Activated CD4-positive, alpha-beta T cell treated with anti-CD3 and anti-CD28 coated beads for 36 hours (primary cell): ENCODE measurements around the gene PLCH2. TPM values are rescaled to one million over a fixed set of nuclear protein-coding genes. Genes with fewer than 3 reads are reported as not detected.
"Not testable (repeated sequence)": the region's sequence is repeated elsewhere in the genome, so short reads cannot be mapped to it uniquely, and the experiment has no call there.

Source experiments
- ATAC-seq: fragments of 200-7000 bp; cut with Tn5 transposase; one replicate; pipeline ENCODE4 v1.10.0; 2021; ENCODE audit warnings: mild to moderate bottlenecking, moderate library complexity
- CTCF ChIA-PET: fragments of 350-600 bp; sonication (Branson Sonifier 250); formaldehyde crosslinking; loops from one replicate; lab custom pipeline; 2021; ENCODE audit warnings: antibody characterized with exemption; lab: Charles Lee
- POLR2A ChIA-PET: fragments of 350-600 bp; sonication (Branson Sonifier 250); formaldehyde crosslinking; loops from one replicate; lab custom pipeline; 2021; ENCODE audit warnings: antibody characterized with exemption, inconsistent platforms; lab: Charles Lee
- DNase-seq: peaks from one replicate; pipeline ENCODE4 v3.0.0-alpha.2; 2020
- H3K27ac Mint-ChIP-seq: one replicate; pipeline ENCODE4 v1.8.0; 2021; ENCODE audit warnings: mixed read lengths
- H3K27me3 Mint-ChIP-seq: one replicate; pipeline ENCODE4 v1.8.0; 2021; ENCODE audit warnings: mixed read lengths
- H3K36me3 Mint-ChIP-seq: one replicate; pipeline ENCODE4 v1.8.0; 2021; ENCODE audit warnings: low read depth, mixed read lengths
- H3K4me1 Mint-ChIP-seq: one replicate; pipeline ENCODE4 v1.8.0; 2021; ENCODE audit warnings: mixed read lengths
- H3K4me3 Mint-ChIP-seq: one replicate; pipeline ENCODE4 v1.8.0; 2021; ENCODE audit warnings: mild to moderate bottlenecking, moderate library complexity, mixed read lengths
- H3K9me3 Mint-ChIP-seq: one replicate; pipeline ENCODE4 v1.8.0; 2021; ENCODE audit warnings: low read depth, mixed read lengths
- intact Hi-C, 2 experiments: fragments of 100-400 bp; cut with DNase I in 1 of 2; cut with micrococcal nuclease in 1 of 2; formaldehyde crosslinking; loops; one replicate each; pipeline versions ENCODE4 v1.14.2 to v1.15.1; 2022 to 2024; cut with DNase I, micrococcal nuclease
- total RNA-seq, 2 experiments: library from RNA; stranded (reverse); gene quantifications; one replicate each; pipeline ENCODE4 v1.2.3, GENCODE V29; 2021

The PLCH2 gene
- total RNA-seq, 2 experiments from 2014 or later, result 5.1 to 6.3 TPM

DNA sequence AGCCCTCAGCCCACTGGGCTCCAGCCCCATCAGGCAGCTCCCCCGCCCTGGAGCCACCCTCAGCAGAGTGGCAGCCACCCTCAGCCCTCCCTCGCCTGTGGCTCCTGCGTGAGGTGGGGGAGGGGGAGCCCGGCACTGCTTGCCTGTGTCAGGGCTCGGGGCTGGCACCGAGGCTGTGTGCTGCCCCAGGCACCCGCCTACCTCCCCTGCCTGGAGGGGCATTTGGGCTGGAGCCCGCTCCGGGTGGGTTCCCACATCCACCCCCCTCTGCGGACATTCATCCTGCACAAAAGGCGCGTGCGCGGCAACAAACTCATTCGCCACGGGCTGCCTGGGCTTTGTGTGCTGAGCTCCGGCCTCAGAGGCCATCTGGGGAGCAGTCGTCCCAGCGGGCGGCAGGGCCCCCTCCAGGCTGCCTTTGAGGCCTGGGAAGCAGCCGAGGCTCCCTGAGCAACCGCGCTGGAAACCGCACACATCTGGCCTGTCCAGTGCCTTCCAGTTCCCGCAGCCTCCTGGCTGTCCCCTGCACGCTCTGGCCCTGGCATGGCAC is 67.5 kb downstream of the PLCH2 start:
- POLR2A ChIA-PET, result interaction anchor here (0.7 to 1.1 kb wide), 2 partner anchors 17 to 312 kb away, joined by 3 read pairs; partner anchors contain the start of gene PANK4
- peaks cover 6% of the 10 kb centered on the region for H3K4me1 Mint-ChIP-seq

DNA sequence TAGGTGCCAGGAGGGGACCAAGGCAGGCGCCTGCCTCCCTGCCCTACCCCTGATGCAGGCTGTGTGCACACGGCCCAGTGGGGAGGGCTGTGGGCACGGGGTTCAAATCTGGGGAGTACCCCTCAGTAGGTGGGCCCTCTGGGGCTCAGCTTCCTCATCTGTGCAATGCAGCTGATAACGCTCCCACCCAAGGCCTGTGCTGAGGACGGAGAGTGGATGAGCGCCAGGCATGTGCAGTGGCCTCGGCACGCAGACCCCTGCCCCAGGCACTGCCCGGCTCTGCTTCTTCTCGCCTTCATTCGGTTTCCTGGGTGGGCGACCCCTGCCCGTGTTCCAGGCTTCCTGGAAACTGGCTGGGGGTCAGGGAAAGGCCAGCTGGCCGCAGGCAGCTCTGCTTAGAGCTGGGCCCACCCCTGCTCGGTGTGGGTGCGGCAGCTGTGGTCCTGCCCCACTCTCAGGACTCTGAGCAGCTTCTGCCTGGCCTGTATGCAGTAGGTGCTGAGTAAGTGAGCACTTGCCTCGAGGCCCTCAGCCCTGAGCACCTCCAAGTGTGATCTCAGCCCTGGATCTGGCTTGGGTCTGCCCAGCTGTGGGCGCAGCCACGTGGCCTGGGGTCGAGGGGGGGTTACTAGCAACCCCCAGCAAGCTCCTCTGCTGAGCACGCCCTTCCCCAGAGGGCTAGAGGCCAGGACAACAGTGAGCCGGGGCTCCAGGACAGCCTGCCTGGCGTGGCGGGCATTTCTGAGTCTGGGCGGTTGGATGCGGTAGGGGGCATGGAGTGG is 68.2 kb downstream of the PLCH2 start:
- no peak overlapping the region for H3K27ac Mint-ChIP-seq
- H3K4me1 Mint-ChIP-seq, result peaks cover 11% of the 10 kb centered on the region
- POLR2A ChIA-PET, result interaction anchor here (0.6 to 1.1 kb wide), 3 partner anchors 12 to 313 kb away, joined by 3 read pairs; partner anchors contain the start of genes PANK4 and TNFRSF14
- no peaks in the 10 kb centered on the region for H3K36me3 Mint-ChIP-seq
- no peak overlapping the region for H3K4me3 Mint-ChIP-seq
- no peak for DNase-seq
- intact Hi-C loops, result no loop called here
- CTCF ChIA-PET, result interaction anchor here (1.2 kb wide), 1 partner anchor 18 kb away, joined by 4 read pairs; the partner anchor contains the start of gene PANK4
- H3K9me3 Mint-ChIP-seq, result no peaks in the 10 kb centered on the region
- no peak for ATAC-seq
- no peaks in the 10 kb centered on the region for H3K27me3 Mint-ChIP-seq

More for the DNA sequence above, 67.5 kb downstream of the PLCH2 start:
- Mint-ChIP-seq H3K4me3 (no peak overlapping the region), H3K36me3 (no peaks in the 10 kb centered on the region), H3K27ac (no peak overlapping the region), H3K27me3 (no peaks in the 10 kb centered on the region), H3K9me3 (no peaks in the 10 kb centered on the region)
- no peak for ATAC-seq
- CTCF ChIA-PET, result interaction anchor here (1.2 kb wide), 1 partner anchor 17 kb away, joined by 4 read pairs; the partner anchor contains the start of gene PANK4
- intact Hi-C loops, result no loop called here
- DNase-seq, result peak; percentile 69

DNA sequence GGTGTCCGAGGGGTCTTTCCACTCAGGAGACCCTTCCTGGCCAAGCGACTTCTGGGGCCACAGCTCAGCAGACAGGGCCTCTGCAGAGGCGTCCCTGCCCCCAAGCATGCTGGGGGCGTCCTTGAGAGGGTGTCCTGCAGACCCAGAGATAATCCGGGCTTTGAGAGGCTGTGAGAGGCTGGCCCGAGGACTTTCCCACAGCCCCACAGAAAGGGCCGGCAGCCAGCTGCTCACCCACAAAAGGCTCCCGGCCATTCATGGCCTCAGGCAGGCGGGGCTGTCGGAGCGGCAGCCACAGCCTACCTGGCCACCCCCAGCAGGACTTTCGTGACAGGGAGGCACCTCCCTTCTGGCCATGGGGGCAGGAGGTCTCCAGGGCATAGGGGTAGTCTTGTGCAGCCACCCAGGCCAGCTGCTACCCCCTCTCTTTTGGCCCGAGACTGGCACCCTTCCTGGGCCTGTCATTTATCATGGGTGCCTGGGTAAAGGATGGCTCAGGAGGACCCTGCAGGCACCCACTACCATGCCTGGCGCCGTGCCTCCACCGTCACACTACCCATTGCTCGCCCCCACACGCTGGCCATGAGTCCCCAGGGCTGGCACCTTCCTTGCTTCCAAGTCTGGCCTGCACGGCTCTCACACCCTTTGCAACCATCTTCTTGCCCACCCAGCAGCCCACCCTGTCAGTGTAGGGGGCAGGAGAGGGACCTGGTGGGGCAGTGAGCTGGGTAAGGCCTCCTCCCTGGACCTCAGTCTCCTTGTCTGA is 69.0 kb downstream of the PLCH2 start:
- Mint-ChIP-seq H3K4me3 (no peak overlapping the region), H3K27me3 (no peaks in the 10 kb centered on the region), H3K36me3 (no peaks in the 10 kb centered on the region), H3K4me1 (peaks cover 16% of the 10 kb centered on the region), H3K27ac (no peak overlapping the region), H3K9me3 (no peaks in the 10 kb centered on the region)
- ChIA-PET CTCF (interaction anchor here (0.6 to 1.2 kb wide), 4 partner anchors 11 to 407 kb away, joined by 3 to 4 read pairs (median 4); partner anchors contain the start of genes PANK4 and TNFRSF14), POLR2A (interaction anchor here (0.6 to 1.1 kb wide), 2 partner anchors 11 to 132 kb away, joined by 3 read pairs; partner anchors contain the start of genes PEX10 and TNFRSF14)
- intact Hi-C loops, result loop anchor here in 1 of 2 experiments (5.0 kb wide), 1 partner anchor 243 kb away; no protein-coding TSS in a partner anchor
- no peak for DNase-seq
- ATAC-seq, result no peak

DNA sequence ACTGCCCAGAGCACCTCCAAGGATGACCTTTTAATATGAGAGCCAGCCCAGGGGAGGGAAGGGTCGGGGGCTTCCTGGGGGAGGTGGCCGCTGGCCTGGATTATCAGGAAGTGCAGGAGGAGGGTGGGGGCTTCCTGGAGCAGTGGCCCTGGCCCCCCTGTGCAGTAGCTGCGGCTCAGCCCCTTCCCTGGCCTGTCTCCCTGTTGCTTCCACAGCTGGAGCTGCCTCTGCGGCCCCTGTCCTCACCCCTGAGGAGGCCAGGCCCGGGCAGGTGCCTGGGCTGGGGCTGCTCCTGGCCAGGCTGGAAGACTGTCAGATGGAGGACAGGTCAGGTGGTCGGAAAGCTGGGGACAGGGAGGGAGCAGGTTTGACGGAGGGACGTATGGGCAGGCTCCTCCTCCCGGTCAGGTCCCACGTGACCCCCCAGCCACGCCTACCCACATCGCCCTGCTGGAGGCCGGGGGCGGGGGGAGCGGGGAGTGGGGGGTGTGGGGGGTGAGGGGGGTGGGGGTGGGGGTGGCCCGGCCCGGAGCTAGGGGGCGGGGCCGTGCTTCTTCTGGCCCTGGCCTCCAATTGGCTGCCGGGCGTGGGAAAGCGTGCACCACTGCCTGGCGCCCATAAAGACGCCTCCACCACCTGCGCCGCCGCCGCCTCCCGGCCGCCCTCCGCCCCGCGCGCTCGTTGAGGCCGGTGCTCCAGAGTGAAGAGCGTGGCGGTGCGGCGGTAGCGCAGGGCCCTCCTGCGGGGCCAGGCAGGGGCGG is 69.8 kb downstream of the PLCH2 start:
- Mint-ChIP-seq H3K9me3 (no peaks in the 10 kb centered on the region), H3K27me3 (no peaks in the 10 kb centered on the region), H3K4me3 (peak overlapping the region; percentile 78), H3K36me3 (no peaks in the 10 kb centered on the region), H3K27ac (no peak overlapping the region), H3K4me1 (peaks cover 16% of the 10 kb centered on the region)
- ChIA-PET POLR2A (interaction anchor here (1.1 kb wide), 1 partner anchor 133 kb away, joined by 3 read pairs; the partner anchor contains the start of gene PEX10), CTCF (interaction anchor here (0.6 to 2.2 kb wide), 6 partner anchors 10 to 407 kb away, joined by 3 to 6 read pairs (median 4); partner anchors contain the start of genes PANK4, PRXL2B and TNFRSF14)
- ATAC-seq, result peak; percentile 34
- peak; percentile 94 for DNase-seq
- intact Hi-C loops, result loop anchor here in 1 of 2 experiments (1.0 to 5.0 kb wide), 2 partner anchors 244 to 341 kb away; no protein-coding TSS in a partner anchor

DNA sequence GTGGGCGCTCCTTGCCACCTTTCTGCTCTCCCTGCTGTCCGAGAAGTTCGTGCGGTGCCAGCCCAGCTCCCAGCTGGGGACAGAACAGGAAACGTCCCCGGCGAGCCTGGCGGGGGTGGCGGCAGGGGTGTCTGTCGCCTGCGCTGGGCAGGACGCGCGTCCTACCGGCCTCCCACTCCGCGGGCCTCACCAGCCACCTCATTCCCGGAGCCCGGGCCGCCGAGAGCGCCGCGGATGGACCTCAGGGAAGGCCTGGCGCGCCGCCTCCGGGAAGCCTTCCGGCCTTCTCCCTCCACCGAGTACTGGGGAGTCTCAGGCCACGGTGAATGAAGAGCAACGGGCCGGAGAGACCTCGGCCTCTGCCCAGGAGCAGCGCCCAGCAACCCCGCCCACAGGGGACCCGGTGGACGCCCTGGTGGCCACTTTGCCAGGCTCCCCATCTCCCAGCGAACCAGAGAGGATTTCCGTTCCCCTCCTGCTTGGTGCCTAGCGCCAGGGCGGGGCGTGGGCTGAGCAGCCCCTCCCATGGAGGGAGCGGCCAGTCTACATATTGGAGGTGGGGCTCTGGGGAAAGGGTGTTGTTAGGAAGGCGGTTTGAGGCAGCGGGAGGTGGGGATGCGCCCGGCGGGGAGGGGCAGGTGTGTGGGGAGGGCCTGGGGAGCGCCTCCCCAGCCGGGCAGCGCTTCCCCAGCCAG is 70.6 kb downstream of the PLCH2 start:
- peak overlapping the region; percentile 96 for H3K27ac Mint-ChIP-seq
- intact Hi-C loops, result loop anchor here (1.0 to 5.0 kb wide), 5 partner anchors 10 to 413 kb away; partner anchors contain the start of gene TNFRSF14 (in 1 of the 2)

DNA sequence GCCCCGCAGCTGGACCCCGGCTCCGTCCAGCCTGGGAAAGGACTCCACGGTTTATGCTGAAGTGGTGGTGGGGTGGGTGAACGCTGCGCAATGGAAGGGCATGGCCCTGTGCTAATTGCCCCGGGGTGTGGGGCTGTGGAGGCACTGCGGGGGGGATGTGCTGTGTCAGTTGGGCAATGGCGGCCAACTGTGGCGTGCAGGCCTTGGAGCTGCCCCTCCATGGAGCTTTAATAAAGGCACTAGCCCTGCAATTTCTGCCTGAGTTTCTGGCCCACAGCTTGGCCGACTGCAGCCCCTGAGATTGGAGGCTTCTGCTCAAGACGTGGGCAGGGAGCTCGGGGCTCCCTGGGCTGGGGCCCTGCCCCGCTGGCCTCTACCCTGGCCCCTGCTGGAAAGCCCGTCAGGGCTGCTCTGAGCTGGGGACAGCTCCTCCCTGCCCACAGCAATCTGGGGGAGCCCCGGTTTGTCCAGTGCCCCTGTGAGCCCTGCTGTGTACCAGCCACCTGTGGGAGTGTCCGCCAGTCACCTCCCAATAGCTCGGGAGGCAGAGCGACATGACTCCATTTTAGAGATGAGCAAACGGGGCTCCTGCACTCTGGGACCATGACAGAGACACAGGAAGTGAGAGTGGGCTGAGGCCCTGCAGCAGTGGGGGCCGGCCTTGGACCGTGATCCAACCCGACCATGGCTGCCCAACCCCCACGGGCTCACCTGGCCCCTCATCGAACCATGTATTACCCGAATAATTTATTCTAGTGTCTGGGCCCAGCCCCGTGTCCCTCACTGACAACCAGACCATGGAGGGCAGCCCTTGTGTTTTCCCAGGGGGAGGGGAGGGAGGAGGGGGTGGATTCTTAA is 71.3 kb downstream of the PLCH2 start:
- POLR2A ChIA-PET, result interaction anchor here (0.6 to 1.4 kb wide), 6 partner anchors 9 to 134 kb away, joined by 3 to 9 read pairs (median 4); partner anchors contain the start of genes PANK4 and TNFRSF14
- intact Hi-C loops, result loop anchor here (1.0 to 5.0 kb wide), 16 partner anchors 9 to 628 kb away; partner anchors contain the start of genes PANK4 (in 2 of the 2), TNFRSF14 (in 2 of the 2), MORN1 (in 1 of the 2) and PRXL2B (in 1 of the 2)
- CTCF ChIA-PET, result interaction anchor here (0.6 to 2.2 kb wide), 13 partner anchors 7 to 414 kb away, joined by 3 to 9 read pairs (median 4); partner anchors contain the start of genes MORN1, PANK4, PEX10 and PRXL2B
- peak overlapping the region; percentile 78 for H3K4me3 Mint-ChIP-seq
- H3K27ac Mint-ChIP-seq, result peak overlapping the region; percentile 96
- peak; percentile 86 for DNase-seq
- H3K4me1 Mint-ChIP-seq, result peaks cover 14% of the 10 kb centered on the region
- no peaks in the 10 kb centered on the region for H3K36me3 Mint-ChIP-seq
- ATAC-seq, result peak; percentile 47
- H3K9me3 Mint-ChIP-seq, result no peaks in the 10 kb centered on the region
- no peaks in the 10 kb centered on the region for H3K27me3 Mint-ChIP-seq

More for the DNA sequence above, 70.6 kb downstream of the PLCH2 start:
- Mint-ChIP-seq H3K4me3 (peak overlapping the region; percentile 78), H3K4me1 (peaks cover 14% of the 10 kb centered on the region), H3K9me3 (no peaks in the 10 kb centered on the region), H3K36me3 (no peaks in the 10 kb centered on the region), H3K27me3 (no peaks in the 10 kb centered on the region)
- POLR2A ChIA-PET, result interaction anchor here (1.1 to 1.4 kb wide), 3 partner anchors 20 to 134 kb away, joined by 3 to 9 read pairs (median 5); partner anchors contain the start of genes PANK4 and PEX10
- ATAC-seq (peak; percentile 58), DNase-seq (peak; percentile 93)
- CTCF ChIA-PET, result interaction anchor here (0.7 to 2.2 kb wide), 11 partner anchors 9 to 155 kb away, joined by 3 to 9 read pairs (median 5); partner anchors contain the start of genes MORN1, PANK4, PEX10 and PRXL2B

DNA sequence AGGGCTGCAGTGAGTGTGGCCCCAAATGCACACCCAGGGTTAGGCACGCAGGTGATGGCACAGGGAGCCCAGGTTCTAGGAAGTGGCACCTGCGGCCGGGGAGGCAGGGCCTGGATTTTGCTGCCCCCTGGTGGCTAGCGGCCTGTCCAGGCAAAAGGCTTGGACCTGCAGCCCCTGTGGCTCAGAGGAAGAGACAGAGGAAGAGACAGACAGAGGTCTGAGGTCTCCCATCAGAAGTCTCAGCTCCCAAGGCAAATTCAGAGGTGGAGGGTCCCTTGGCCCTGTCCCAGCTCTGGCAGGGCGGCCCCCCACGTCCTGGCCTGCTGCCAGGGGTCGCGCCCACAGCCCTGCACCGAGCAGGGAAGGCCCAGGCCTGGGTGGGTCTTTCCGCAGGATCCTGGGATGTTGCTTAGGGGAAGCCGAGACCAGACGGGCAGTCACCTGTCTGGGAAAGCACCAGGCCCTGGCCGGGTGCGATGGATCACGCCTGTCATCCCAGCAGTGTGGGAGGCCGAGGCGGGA is 72.0 kb downstream of the PLCH2 start:
- ChIA-PET CTCF (interaction anchor here (0.7 to 2.1 kb wide), 15 partner anchors 8 to 1219 kb away, joined by 3 to 9 read pairs (median 4); partner anchors contain the start of genes PANK4, PEX10 and TNFRSF14), POLR2A (interaction anchor here (0.6 to 1.4 kb wide), 8 partner anchors 12 to 244 kb away, joined by 3 to 9 read pairs (median 4); partner anchors contain the start of gene PANK4)
- Mint-ChIP-seq H3K27me3 (no peaks in the 10 kb centered on the region), H3K27ac (peak overlapping the region; percentile 96), H3K4me3 (peak overlapping the region; percentile 78), H3K36me3 (no peaks in the 10 kb centered on the region), H3K4me1 (peaks cover 14% of the 10 kb centered on the region), H3K9me3 (no peaks in the 10 kb centered on the region)
- DNase-seq, result peak; percentile 93
- intact Hi-C loops, result loop anchor here (1.0 to 5.0 kb wide), 14 partner anchors 8 to 629 kb away; partner anchors contain the start of genes PANK4 (in 2 of the 2), MORN1 (in 1 of the 2), PRXL2B (in 1 of the 2) and RER1 (in 1 of the 2)
- peak; percentile 27 for ATAC-seq

DNA sequence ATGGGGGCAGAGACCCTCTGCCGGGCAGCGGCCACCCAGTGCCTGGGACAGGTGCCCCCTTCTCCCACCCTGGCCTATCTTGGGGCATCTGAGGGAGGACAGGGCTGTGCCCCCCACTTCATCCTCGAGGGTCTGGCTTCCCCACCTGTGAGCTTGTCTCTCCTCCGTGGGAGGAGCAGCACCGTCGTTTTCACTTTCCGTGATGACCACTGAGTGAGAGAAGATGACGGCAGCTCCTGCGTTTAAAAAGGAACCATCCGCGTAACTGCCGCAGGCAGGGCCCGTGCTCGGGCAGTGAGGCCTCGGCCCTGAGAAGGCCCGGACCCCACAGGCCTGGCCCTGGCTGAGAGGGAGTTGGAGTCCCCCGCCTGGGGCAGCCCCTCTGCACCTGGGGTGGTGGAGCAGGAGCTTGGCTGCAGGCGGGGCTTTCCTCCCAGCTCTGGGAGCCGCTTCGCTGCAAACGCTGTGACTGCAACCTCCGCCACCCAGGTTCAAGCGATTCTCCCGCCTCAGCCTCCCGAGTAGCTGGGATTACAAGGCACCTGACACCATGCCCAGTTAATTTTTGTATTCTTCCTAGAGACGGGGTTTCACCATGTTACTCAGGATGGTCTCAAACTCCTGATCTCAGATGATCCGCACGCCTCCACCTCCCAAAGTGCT is 73.4 kb downstream of the PLCH2 start:
- H3K27ac Mint-ChIP-seq, result peak overlapping the region; percentile 96
- peak overlapping the region; percentile 78 for H3K4me3 Mint-ChIP-seq
- H3K36me3 Mint-ChIP-seq, H3K9me3 Mint-ChIP-seq, POLR2A ChIA-PET, ATAC-seq, DNase-seq, H3K27me3 Mint-ChIP-seq: not testable (repeated sequence)
- intact Hi-C loops, result loop anchor here (2.0 to 5.0 kb wide), 4 partner anchors 35 to 323 kb away; no protein-coding TSS in a partner anchor
- CTCF ChIA-PET, result interaction anchor here (0.9 to 1.7 kb wide), 3 partner anchors 29 to 38 kb away, joined by 3 to 4 read pairs (median 3); no protein-coding TSS in a partner anchor
- peaks cover 20% of the 10 kb centered on the region for H3K4me1 Mint-ChIP-seq
